IMR-90 (cell line): ENCODE results near the gene DOCK1. TPM values are rescaled to one million over a fixed set of nuclear protein-coding genes. Genes with fewer than 3 reads are reported as not detected.

Experiments used
- ATAC-seq: fragments of 200-7000 bp; cut with Tn5 transposase; 2 replicates; pipeline ENCODE4 v1.9.1; 2020; ENCODE audit warnings: low read depth, mild to moderate bottlenecking, moderate library complexity
- BruUV-seq: library from RNA; stranded (reverse); fragments of 400-500 nt; replicated peaks from 2 replicates; lab custom pipeline; 2021; lab: Mats Ljungman, UMichigan
- CTCF ChIA-PET: fragments of 300-600 bp; formaldehyde crosslinking; extraction: SDS; loops from one replicate; lab custom pipeline; 2021; ENCODE audit warnings: antibody characterized with exemption; lab: Yijun Ruan, JAX
- POLR2A ChIA-PET: fragments of 300-600 bp; sonication (Branson Sonifier 250); formaldehyde crosslinking; loops from one replicate; lab custom pipeline; 2022; ENCODE audit warnings: antibody characterized with exemption; ENCODE audit not compliant: unreplicated experiment; lab: Charles Lee
- DNase-seq: peaks from one replicate; pipeline ENCODE4 v3.0.0; 2013
- H2AFZ ChIP-seq: replicated peaks from 2 replicates; pipeline ENCODE3; 2013; ENCODE audit warnings: low read length, mild to moderate bottlenecking; ENCODE audit not compliant: poor library complexity
- H2AK5ac ChIP-seq: 2 replicates; pipeline ENCODE4 v1.6.1; 2013; ENCODE audit warnings: low read depth, low read length, inconsistent platforms
- H2AK9ac ChIP-seq: replicated peaks from 2 replicates; pipeline ENCODE3; 2013; ENCODE audit warnings: mild to moderate bottlenecking, low read depth, low read length, moderate library complexity; ENCODE audit not compliant: poor library complexity
- H2BK120ac ChIP-seq: 2 replicates; pipeline ENCODE4 v1.6.1; 2013; ENCODE audit warnings: low read depth, low read length, inconsistent platforms
- H2BK15ac ChIP-seq: 3 replicates; pipeline ENCODE4 v1.6.1; 2013; ENCODE audit warnings: low read depth, low read length, inconsistent platforms
- H2BK20ac ChIP-seq: 2 replicates; pipeline ENCODE4 v1.6.1; 2013; ENCODE audit warnings: low read depth, mild to moderate bottlenecking, inconsistent platforms, low read length, moderate library complexity
- H2BK5ac ChIP-seq: 2 replicates; pipeline ENCODE4 v1.6.1; 2013; ENCODE audit warnings: mild to moderate bottlenecking, low read depth, low read length, inconsistent platforms; ENCODE audit not compliant: poor library complexity, severe bottlenecking
- H3K14ac ChIP-seq: replicated peaks from 2 replicates; pipeline ENCODE4 v1.6.1; 2013; ENCODE audit warnings: low read depth, low read length, inconsistent platforms
- H3K18ac ChIP-seq: 2 replicates; pipeline ENCODE4 v1.6.1; 2013; ENCODE audit warnings: low read depth, low read length, control low read depth
- H3K23ac ChIP-seq: 2 replicates; pipeline ENCODE4 v1.6.1; 2013; ENCODE audit warnings: low read depth, low read length, inconsistent platforms
- H3K27ac ChIP-seq: 2 replicates; pipeline ENCODE4 v1.5.1; 2013; ENCODE audit warnings: mild to moderate bottlenecking, control low read depth, low read length; ENCODE audit not compliant: insufficient read depth
- H3K27me3 ChIP-seq: 2 replicates; pipeline ENCODE4 v1.6.1; 2013; ENCODE audit warnings: low read length; ENCODE audit not compliant: control insufficient read depth, insufficient read depth
- H3K36me3 ChIP-seq: 2 replicates; pipeline ENCODE4 v1.6.1; 2013; ENCODE audit warnings: low read length, mixed read lengths; ENCODE audit not compliant: control insufficient read depth, insufficient read depth
- H3K4ac ChIP-seq: 2 replicates; pipeline ENCODE4 v1.6.1; 2013; ENCODE audit warnings: low read depth, low read length, inconsistent platforms
- H3K4me1 ChIP-seq: 2 replicates; pipeline ENCODE4 v1.6.1; 2013; ENCODE audit warnings: low read length, mixed read lengths; ENCODE audit not compliant: control insufficient read depth, insufficient read depth
- H3K4me2 ChIP-seq: 2 replicates; pipeline ENCODE4 v1.6.1; 2013; ENCODE audit warnings: low read depth, mild to moderate bottlenecking, control low read depth, low read length, moderate library complexity
- H3K4me3 ChIP-seq: 2 replicates; pipeline ENCODE4 v1.5.1; 2013; ENCODE audit warnings: low read depth, mild to moderate bottlenecking, control low read depth, low read length, moderate library complexity; ENCODE audit not compliant: insufficient read depth
- H3K56ac ChIP-seq: 2 replicates; pipeline ENCODE4 v1.6.1; 2013; ENCODE audit warnings: low read length, inconsistent platforms; ENCODE audit not compliant: insufficient read depth; ENCODE audit errors: extremely low read depth
- H3K79me1 ChIP-seq, 2 experiments: 2 replicates each; pipeline ENCODE4 v1.6.1; 2013; ENCODE audit warnings: low read length in 2 of 2, inconsistent platforms in 1 of 2, low read depth in 1 of 2
- H3K9ac ChIP-seq: 2 replicates; pipeline ENCODE4 v1.6.1; 2013; ENCODE audit warnings: low read depth, low read length, control low read depth
- H3K9me1 ChIP-seq: 2 replicates; pipeline ENCODE4 v1.6.1; 2013; ENCODE audit warnings: low read length, inconsistent platforms; ENCODE audit not compliant: insufficient read depth
- H3K9me3 ChIP-seq: 2 replicates; pipeline ENCODE4 v1.6.1; 2013; ENCODE audit warnings: low read length; ENCODE audit not compliant: control insufficient read depth, insufficient read depth
- H4K20me1 ChIP-seq: 2 replicates; pipeline ENCODE4 v1.6.1; 2013; ENCODE audit warnings: low read length, inconsistent platforms; ENCODE audit not compliant: insufficient read depth
- H4K5ac ChIP-seq: 2 replicates; pipeline ENCODE4 v1.6.1; 2013; ENCODE audit warnings: mild to moderate bottlenecking, low read depth, low read length, control low read depth
- H4K8ac ChIP-seq, 2 experiments: 2 replicates each; pipeline ENCODE4 v1.6.1; 2013; ENCODE audit warnings: low read depth in 2 of 2, low read length in 2 of 2, control low read depth in 1 of 2, inconsistent platforms in 1 of 2
- H4K91ac ChIP-seq: 2 replicates; pipeline ENCODE4 v1.6.1; 2013; ENCODE audit warnings: low read depth, low read length, inconsistent platforms; ENCODE audit not compliant: insufficient read depth
- BHLHE40 ChIP-seq: fragments of 150-350 bp; IDR thresholded peaks from 2 replicates; pipeline ENCODE4 v1.6.1; 2016; ENCODE audit warnings: mild to moderate bottlenecking, low read depth, low read length
- CEBPB ChIP-seq: IDR thresholded peaks from 2 replicates; pipeline ENCODE4 v1.6.1; 2012; ENCODE audit warnings: low read depth, low read length, improper control_type of control experiment
- CTCF ChIP-seq: conservative IDR thresholded peaks from 2 replicates; pipeline ENCODE4 v1.5.1; 2012; ENCODE audit warnings: mild to moderate bottlenecking, low read depth, low read length, improper control_type of control experiment
- ELK1 ChIP-seq: fragments of 150-350 bp; IDR thresholded peaks from 2 replicates; pipeline ENCODE4 v1.6.1; 2016; ENCODE audit warnings: low read depth, mild to moderate bottlenecking, low read length, moderate library complexity, borderline replicate concordance
- FOS ChIP-seq: fragments of 150-350 bp; IDR thresholded peaks from 2 replicates; pipeline ENCODE4 v1.6.1; 2016; ENCODE audit warnings: low read depth, low read length
- MAFK ChIP-seq: IDR thresholded peaks from 2 replicates; pipeline ENCODE4 v1.6.1; 2012; ENCODE audit warnings: low read depth, low read length, improper control_type of control experiment
- MAZ ChIP-seq: IDR thresholded peaks from 2 replicates; pipeline ENCODE4 v1.6.1; 2012; ENCODE audit warnings: low read depth, mild to moderate bottlenecking, low read length, improper control_type of control experiment, moderate library complexity, borderline replicate concordance
- MXI1 ChIP-seq: IDR thresholded peaks from 2 replicates; pipeline ENCODE4 v1.6.1; 2012; ENCODE audit warnings: low read depth, mild to moderate bottlenecking, low read length, moderate library complexity, borderline replicate concordance
- NFE2L2 ChIP-seq: fragments of 150-350 bp; IDR thresholded peaks from 2 replicates; pipeline ENCODE4 v1.6.1; 2016; ENCODE audit warnings: low read depth, mild to moderate bottlenecking, low read length
- POLR2A ChIP-seq: IDR thresholded peaks from 2 replicates; pipeline ENCODE4 v1.6.1; 2012; ENCODE audit warnings: mild to moderate bottlenecking, low read depth, low read length
- RAD21 ChIP-seq: IDR thresholded peaks from 2 replicates; pipeline ENCODE4 v1.6.1; 2012; ENCODE audit warnings: low read length, improper control_type of control experiment
- RCOR1 ChIP-seq: IDR thresholded peaks from 2 replicates; pipeline ENCODE4 v1.6.1; 2012; ENCODE audit warnings: mild to moderate bottlenecking, low read length, improper control_type of control experiment; ENCODE audit not compliant: insufficient replicate concordance
- RFX5 ChIP-seq: IDR thresholded peaks from 2 replicates; pipeline ENCODE4 v1.8.0; 2012; ENCODE audit warnings: low read depth, mild to moderate bottlenecking, low read length, moderate library complexity
- SMC3 ChIP-seq: fragments of 150-350 bp; IDR thresholded peaks from 2 replicates; pipeline ENCODE4 v1.6.1; 2016; ENCODE audit warnings: low read depth, mild to moderate bottlenecking, antibody characterized with exemption, low read length, moderate library complexity
- WGBS, 2 experiments: methylation state at CpG; one replicate each; pipeline versions ENCODE4 v1.1.5 to v1.1.7; 2013; ENCODE audit warnings: missing lambda C conversion rate in 2 of 2; ENCODE audit not compliant: insufficient read length in 1 of 2; ENCODE audit errors: extremely low coverage in 2 of 2; 5-methylcytosine and 5-hydroxymethylcytosine counted together
- dilution Hi-C: fragments of 300-500 bp; cut with HindIII; formaldehyde crosslinking; loops from one replicate; pipeline ENCODE4 v1.14.3; 2018; ENCODE audit warnings: low sequenced_read_pairs; ENCODE audit not compliant: unreplicated experiment
- in situ Hi-C: fragments of 300-500 bp; cut with MboI; formaldehyde crosslinking; loops from 3 replicates; pipeline ENCODE4 v1.14.3; 2019; ENCODE audit warnings: low sequenced_read_pairs, inconsistent platforms, mixed read lengths
- intact Hi-C: fragments of 100-400 bp; cut with micrococcal nuclease; formaldehyde crosslinking; loops from 2 replicates; pipeline ENCODE4 v1.10.0; 2022
- polyA plus RNA-seq, 3 experiments: library from polyadenylated mRNA; depleted of rRNA; stranded (reverse); fragments of >200 nt; gene quantifications; 2 replicates each; pipeline ENCODE4 v1.2.3, GENCODE V29; 2012; ENCODE audit warnings: low replicate concordance in 1 of 3
- total RNA-seq: library from RNA; depleted of rRNA; stranded (reverse); fragments of >200 nt; gene quantifications from 2 replicates; pipeline ENCODE4 v1.2.3, GENCODE V29; 2012

The DOCK1 gene
- total and polyA plus RNA-seq, 2 of the 4 experiments (the other 2 are of a cell fraction) = 28.2 to 71.0 TPM

GRCh38 chr10:127174866-127175265, 269.6 kb downstream of the DOCK1 start:
- H2AK5ac ChIP-seq = no peak overlapping the region
- H3K4ac ChIP-seq = no peak overlapping the region
- H3K9me3 ChIP-seq = no peaks in the 10 kb centered on the region
- in situ Hi-C loops (no loop called here), intact Hi-C loops (no loop called here), dilution Hi-C loops (no loop called here)
- no peak overlapping the region for H4K91ac ChIP-seq
- no peak overlapping the region for H3K4me2 ChIP-seq
- H3K36me3 ChIP-seq = peaks cover 19% of the 10 kb centered on the region; the same call in 1 of the 2 replicates
- peaks cover 7% of the 10 kb centered on the region; the same call in 1 of the 2 replicates for H3K9me1 ChIP-seq
- H3K9ac ChIP-seq = no peak overlapping the region
- H2AFZ ChIP-seq = no peak overlapping the region
- DNase-seq (no peak), ATAC-seq (no peak)
- no peaks in the 10 kb centered on the region for H3K27me3 ChIP-seq
- no TSS peak for BruUV-seq
- H4K5ac ChIP-seq = no peak overlapping the region
- H3K4me3 ChIP-seq = no peak overlapping the region
- no peak overlapping the region for H3K56ac ChIP-seq
- no peak overlapping the region for H2AK9ac ChIP-seq
- no peak overlapping the region for H2BK20ac ChIP-seq
- no peak overlapping the region for H3K23ac ChIP-seq
- no peak overlapping the region for H3K14ac ChIP-seq
- CTCF ChIA-PET = no interaction called here
- H4K8ac ChIP-seq = no peak overlapping the region
- no peak for TF ChIP-seq MAFK
- no peak for TF ChIP-seq CEBPB
- no peak for TF ChIP-seq MXI1
- TF ChIP-seq POLR2A = no peak
- no peak for TF ChIP-seq ELK1
- no peak for TF ChIP-seq SMC3
- no peak for TF ChIP-seq RAD21
- no peak for TF ChIP-seq FOS
- TF ChIP-seq RFX5 = no peak
- no peak for TF ChIP-seq BHLHE40
- TF ChIP-seq NFE2L2 = no peak
- TF ChIP-seq MAZ = no peak
- TF ChIP-seq CTCF = no peak
- TF ChIP-seq RCOR1 = no peak
- H3K4me1 ChIP-seq = no peaks in the 10 kb centered on the region
- peaks cover 5% of the 10 kb centered on the region; the same call in 1 of the 2 replicates for H4K20me1 ChIP-seq
- H2BK15ac ChIP-seq = no peak overlapping the region
- H2BK5ac ChIP-seq = no peak overlapping the region
- H3K79me1 ChIP-seq = peaks cover 15 to 18% of the 10 kb centered on the region in 2 experiments
- H2BK120ac ChIP-seq = no peak overlapping the region
- POLR2A ChIA-PET = no interaction called here
- H3K18ac ChIP-seq = no peak overlapping the region
- WGBS, 2 experiments = 100% methylated on average over 4 of the region's 8 CpGs; no CpG with 5 or more reads in 1 of the 2 experiments
- H3K27ac ChIP-seq = no peak overlapping the region
